HG03095 (cell line): ENCODE measurements around the gene ACOT9.
"Not testable (repeated sequence)": the region's sequence is repeated elsewhere in the genome, so short reads cannot be mapped to it uniquely, and the experiment has no call there.

Source experiments
- ATAC-seq: cut with Tn5 transposase; IDR thresholded peaks from one replicate; pipeline ENCODE4 v1.9.1; 2021; ENCODE audit warnings: moderate library complexity; ENCODE audit not compliant: unreplicated experiment

The ACOT9 gene

DNA sequence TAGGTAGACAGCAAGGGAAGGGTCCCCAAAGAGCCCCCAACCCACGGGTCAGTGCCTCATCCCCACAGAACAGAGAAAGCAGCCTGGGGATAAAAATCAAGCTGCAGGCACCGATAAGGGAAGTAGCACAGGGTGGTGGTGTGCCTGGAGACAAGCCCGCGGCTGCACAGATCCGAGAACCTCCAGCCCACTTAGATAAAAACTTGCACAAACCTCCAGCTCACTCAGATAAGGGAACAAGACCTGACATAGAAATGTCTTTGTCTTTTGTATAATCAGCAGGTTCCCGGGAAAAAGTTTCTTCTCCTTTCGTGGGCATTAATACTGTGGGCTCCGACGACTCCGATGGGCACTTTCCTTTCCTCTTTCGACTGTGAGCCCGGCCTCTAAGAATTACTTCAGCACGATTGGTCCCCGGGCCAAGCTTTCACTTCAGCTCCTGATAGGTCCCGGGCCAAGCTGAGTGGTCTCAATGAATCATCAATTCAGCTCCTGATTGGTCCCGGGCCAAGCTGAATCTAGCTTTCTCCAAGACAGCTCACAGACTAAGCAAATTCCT, 43.4 kb downstream of the ACOT9 start:
- no peak for ATAC-seq

DNA sequence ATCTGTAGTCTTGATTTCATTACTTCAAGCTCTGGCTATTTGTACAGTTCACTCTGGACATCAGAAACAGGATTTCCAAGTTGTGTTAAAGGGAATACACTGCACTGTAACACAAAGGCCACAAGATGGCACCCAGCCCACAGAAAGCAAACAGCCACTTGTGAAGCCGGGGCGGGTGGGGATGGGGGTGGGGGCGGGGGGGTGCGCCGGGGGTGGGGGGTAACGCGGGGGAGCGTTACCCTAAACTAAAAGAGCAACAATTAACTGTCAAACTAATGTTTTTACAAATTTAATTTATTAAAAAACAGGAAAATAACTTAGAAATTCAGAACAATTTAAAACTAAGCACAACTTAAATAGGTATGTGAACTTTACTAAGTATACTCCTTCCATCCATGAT, 48.5 kb downstream of the ACOT9 start:
- peak; percentile 70 for ATAC-seq

DNA sequence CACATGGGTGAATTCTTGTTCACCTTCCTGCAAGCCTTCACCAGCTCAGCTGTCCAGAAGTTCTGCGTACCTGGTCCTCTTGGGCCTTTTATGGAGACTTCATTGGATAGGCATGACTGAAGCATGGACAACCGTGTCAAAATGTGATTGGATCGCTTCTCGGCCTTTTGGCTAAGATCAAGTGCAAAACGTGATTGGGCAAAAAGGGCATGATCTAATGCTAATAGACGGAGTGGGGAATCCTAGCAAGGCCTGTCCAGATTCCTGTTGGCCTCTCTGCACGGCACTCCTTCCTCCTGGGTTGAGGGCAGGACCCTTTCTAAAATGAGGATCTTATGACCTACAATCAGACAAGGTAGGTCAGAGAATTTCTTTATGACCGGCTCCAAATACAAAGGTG, 50.9 kb downstream of the ACOT9 start:
- ATAC-seq: no peak

- ATAC-seq: not testable (repeated sequence)
Measured at GRCh38 chrX:23676486-23676885, 66.6 kb downstream of the ACOT9 start.

- ATAC-seq: no peak
Measured at GRCh38 chrX:23673108-23673507, 70.0 kb downstream of the ACOT9 start.

GRCh38 chrX:23670528-23670927, 72.5 kb downstream of the ACOT9 start:
- no peak for ATAC-seq

DNA sequence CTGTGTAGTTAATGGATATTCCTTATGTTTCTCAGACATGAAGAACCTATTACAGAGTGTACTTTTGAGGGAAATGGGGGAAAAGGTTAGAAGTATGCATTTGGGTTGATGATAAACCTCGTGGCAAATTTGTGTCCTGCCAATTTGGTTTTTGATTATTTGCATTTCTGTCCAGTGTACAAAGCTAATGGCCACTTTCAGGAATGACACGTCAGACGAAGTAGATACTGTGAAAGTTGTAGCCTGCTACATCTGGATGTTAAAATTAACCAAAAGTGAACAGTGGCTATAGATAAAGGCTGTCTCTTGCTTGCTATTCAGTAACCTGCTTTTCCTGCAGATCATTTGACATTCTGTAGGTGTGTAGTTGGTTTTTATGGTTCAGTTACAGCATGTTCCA, 74.7 kb downstream of the ACOT9 start:
- peak; percentile 49 for ATAC-seq

DNA sequence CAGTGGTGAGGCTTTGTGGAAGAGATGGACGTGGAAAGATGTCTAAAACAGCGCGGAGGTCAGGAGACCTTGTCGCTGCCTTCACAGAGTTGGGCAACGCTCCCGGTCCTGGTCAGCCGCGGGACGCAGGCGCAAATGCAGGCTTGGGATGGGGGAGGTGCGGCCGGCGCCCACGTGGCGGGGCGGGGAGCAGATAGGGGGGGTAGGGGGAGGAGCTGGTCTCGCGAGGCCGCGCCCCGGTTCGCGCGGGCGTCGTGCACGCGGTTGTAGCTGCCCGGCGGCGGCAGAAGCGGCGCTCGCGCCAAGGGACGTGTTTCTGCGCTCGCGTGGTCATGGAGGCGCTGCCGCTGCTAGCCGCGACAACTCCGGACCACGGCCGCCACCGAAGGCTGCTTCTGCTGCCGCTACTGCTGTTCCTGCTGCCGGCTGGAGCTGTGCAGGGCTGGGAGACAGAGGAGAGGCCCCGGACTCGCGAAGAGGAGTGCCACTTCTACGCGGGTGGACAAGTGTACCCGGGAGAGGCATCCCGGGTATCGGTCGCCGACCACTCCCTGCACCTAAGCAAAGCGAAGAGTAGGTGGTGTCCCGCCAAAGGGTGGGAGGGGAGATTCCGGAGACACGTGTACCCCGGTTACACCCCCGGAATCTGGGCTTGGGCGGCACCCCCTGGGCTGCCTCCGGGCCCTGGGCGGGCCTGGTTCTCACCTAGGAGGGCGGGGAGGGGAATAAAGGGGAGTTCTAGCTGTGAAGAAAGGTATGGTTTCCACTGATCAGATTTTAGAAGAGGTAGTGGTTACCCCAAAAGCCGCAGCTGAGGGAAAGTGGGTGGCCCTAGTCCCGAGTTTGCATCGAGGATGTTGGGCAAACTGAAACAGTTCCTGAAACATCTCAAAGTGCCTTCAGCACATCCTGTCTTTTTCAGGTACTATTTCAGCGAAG, 75.6 kb downstream of the ACOT9 start, which contains the start of gene PRDX4:
TSS of gene PRDX4 (plus strand) at position 255 of the 939 bp plus-strand sequence. CDS start at position 333, 78 bp downstream.
- peak; percentile 52 for ATAC-seq

- no peak for ATAC-seq
Measured at GRCh38 chrX:23666282-23666681, 76.8 kb downstream of the ACOT9 start.

DNA sequence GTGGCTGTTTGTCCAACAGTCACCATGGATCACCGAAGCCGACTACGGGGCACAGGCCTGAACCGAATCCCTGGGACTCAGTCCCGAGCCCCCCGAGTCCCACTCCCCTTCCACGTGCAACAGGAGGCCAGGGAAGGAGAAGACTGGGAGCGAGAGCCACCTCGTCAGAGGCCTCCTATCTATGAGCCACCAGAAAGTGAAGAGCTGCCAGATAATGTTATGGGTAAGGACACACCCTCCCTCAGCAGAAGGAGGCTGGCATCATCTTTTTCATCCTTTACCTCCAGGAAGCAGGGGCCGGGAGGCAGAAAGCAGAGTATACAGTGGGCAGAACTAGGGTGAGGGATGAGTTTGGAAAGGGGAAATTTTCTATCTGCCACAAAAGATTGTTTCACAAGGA, 78.6 kb downstream of the ACOT9 start:
- ATAC-seq: no peak

- peak; percentile 42 for ATAC-seq
Measured at GRCh38 chrX:23662853-23663252, 80.2 kb downstream of the ACOT9 start.

DNA sequence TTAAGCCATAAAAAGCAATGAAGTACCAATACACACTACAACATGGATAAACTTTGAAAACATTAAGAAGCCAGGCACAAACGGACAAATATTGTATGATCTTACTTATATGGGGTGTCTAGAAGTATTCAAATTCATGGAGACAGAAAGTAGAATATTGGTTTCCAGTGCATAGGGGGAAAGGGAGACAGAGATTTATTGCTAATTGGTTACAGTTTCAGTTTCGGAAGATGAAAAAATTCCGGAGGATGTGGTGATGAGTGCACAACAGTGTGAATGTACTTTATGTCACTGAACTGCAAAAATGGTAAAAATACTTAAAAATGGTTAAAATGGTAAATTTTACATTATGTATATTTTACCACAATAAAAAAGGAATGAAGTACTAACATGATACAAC, 80.9 kb downstream of the ACOT9 start:
- ATAC-seq: no peak

GRCh38 chrX:23661671-23662070, 81.4 kb downstream of the ACOT9 start:
- no peak for ATAC-seq

- no peak for ATAC-seq
Measured at GRCh38 chrX:23660766-23661132, 82.3 kb downstream of the ACOT9 start.

GRCh38 chrX:23660083-23660765, 82.9 kb downstream of the ACOT9 start:
- ATAC-seq: not testable (repeated sequence)

- no peak for ATAC-seq
Measured at GRCh38 chrX:23659339-23659738, 83.7 kb downstream of the ACOT9 start.

DNA sequence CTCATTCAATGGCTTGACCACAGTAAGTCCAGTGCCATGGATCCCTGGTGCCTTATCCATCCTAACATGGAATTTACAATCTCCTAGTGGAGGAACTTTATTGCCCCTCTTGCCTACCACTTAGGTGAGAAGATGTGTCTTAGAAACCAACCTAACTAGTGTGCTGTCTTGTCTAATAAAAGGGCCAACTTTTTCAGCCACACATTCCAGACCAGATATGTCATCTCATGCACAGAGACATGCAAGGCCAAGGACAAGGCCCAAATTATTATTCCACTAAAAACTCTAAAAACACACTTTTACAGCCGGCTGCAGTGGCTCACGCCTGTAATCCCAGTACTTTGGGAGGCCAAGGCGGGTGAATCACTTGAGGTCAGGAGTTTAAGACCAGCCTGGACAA, 86.4 kb downstream of the ACOT9 start:
- ATAC-seq: no peak

GRCh38 chrX:23656091-23656490, 87.0 kb downstream of the ACOT9 start:
- no peak for ATAC-seq
